OCI-LY1 (cell line): Measurements from ENCODE around the gene RNU6-7.

Experiments used
- CTCF ChIP-seq: fragments of 200-600 bp; sonication (generic), shearing (Covaris generic); IDR thresholded peaks from 2 replicates; pipeline ENCODE4 v1.5.1; 2017; ENCODE audit warnings: mild to moderate bottlenecking, antibody characterized with exemption, low read length, moderate library complexity, mixed read lengths
- EZH2 ChIP-seq: fragments of 200-600 bp; sonication (generic), shearing (Covaris generic); IDR thresholded peaks from 2 replicates; pipeline ENCODE4 v1.8.0; 2017; ENCODE audit warnings: borderline replicate concordance, mixed run types, mild to moderate bottlenecking, antibody characterized with exemption, low read length, moderate library complexity, mixed read lengths

GRCh38 chr14:32211068-32211404, 9.2 kb downstream of the RNU6-7 start:
- TF ChIP-seq EZH2 (no peak), CTCF (no peak)
